Thoracic aorta (tissue), 2 donors: ENCODE results near the gene CCDC136. TPM values are rescaled to one million over a fixed set of nuclear protein-coding genes. Genes with fewer than 3 reads are reported as not detected.

Experiments used
- ATAC-seq: fragments of 150-250 bp; one replicate; pipeline ENCODE4 v1.8.0; 2017; ENCODE audit warnings: low read depth; ENCODE audit not compliant: insufficient number of reproducible peaks, low FRiP score
- DNase-seq: peaks from one replicate; pipeline ENCODE4 v3.0.0-alpha.2; 2020; ENCODE audit warnings: low spot score
- H3K27ac ChIP-seq, 2 donors: fragments of 200-600 bp; sonication (generic); 1 replicate in 1 of 2; 2 replicates in 1 of 2; pipeline ENCODE4 v1.5.1; 2016; ENCODE audit warnings: mild to moderate bottlenecking in 2 of 2, moderate library complexity in 2 of 2
- H3K27me3 ChIP-seq: fragments of 200-600 bp; sonication (generic); replicated peaks from 2 replicates; pipeline ENCODE4 v1.6.0; 2016; ENCODE audit warnings: mild to moderate bottlenecking; ENCODE audit not compliant: insufficient read depth
- H3K36me3 ChIP-seq: fragments of 200-600 bp; sonication (generic); one replicate; pipeline ENCODE4 v1.5.1; 2016
- H3K4me1 ChIP-seq, 2 donors: fragments of 200-600 bp; sonication (generic); 1 replicate in 1 of 2; 2 replicates in 1 of 2; pipeline versions ENCODE4 v1.5.1 to v1.6.0; 2016; ENCODE audit warnings: low read depth in 2 of 2, mild to moderate bottlenecking in 1 of 2; ENCODE audit not compliant: control insufficient read depth in 1 of 2
- H3K4me3 ChIP-seq: fragments of 200-600 bp; sonication (generic); 2 replicates; pipeline ENCODE4 v1.5.1; 2016; ENCODE audit warnings: mild to moderate bottlenecking
- H3K9me3 ChIP-seq: fragments of 200-600 bp; sonication (generic); 2 replicates; pipeline ENCODE4 v1.5.1; 2016
- CTCF ChIP-seq: fragments of 200-600 bp; sonication (generic); IDR thresholded peaks from one replicate; pipeline ENCODE4 v1.5.1; 2019; ENCODE audit warnings: antibody characterized with exemption
- total RNA-seq, 2 donors: library from RNA; depleted of rRNA; stranded (reverse); fragments of >200 nt; gene quantifications; one replicate each; pipeline versions ENCODE4 v1.1.0 to v1.2.3, GENCODE V29; 2016

The CCDC136 gene
- total RNA-seq, 2 donors from 2014 or later, result 29.3 to 34.7 TPM

GRCh38 chr7:128843938-128844621 lies 52.3 kb downstream of the CCDC136 start:
- ATAC-seq, result no peak
- peaks cover 76% of the 10 kb centered on the region for H3K36me3 ChIP-seq
- H3K9me3 ChIP-seq, result no peaks in the 10 kb centered on the region
- no peaks in the 10 kb centered on the region for H3K4me1 ChIP-seq
- no peak for DNase-seq
- TF ChIP-seq CTCF, result no peak
- no peaks in the 10 kb centered on the region for H3K27me3 ChIP-seq
- H3K4me3 ChIP-seq, result no peak overlapping the region
- no peak overlapping the region for H3K27ac ChIP-seq

GRCh38 chr7:128844777-128845311 lies 53.1 kb downstream of the CCDC136 start:
- no peak overlapping the region for H3K27ac ChIP-seq
- H3K4me3 ChIP-seq, result no peak overlapping the region
- H3K9me3 ChIP-seq, result no peaks in the 10 kb centered on the region
- H3K27me3 ChIP-seq, result no peaks in the 10 kb centered on the region
- DNase-seq (no peak), ATAC-seq (no peak)
- TF ChIP-seq CTCF, result no peak
- H3K36me3 ChIP-seq, result peaks cover 75% of the 10 kb centered on the region
- no peaks in the 10 kb centered on the region for H3K4me1 ChIP-seq

- no peak for TF ChIP-seq CTCF
- no peaks in the 10 kb centered on the region for H3K9me3 ChIP-seq
- no peak overlapping the region for H3K4me3 ChIP-seq
- no peak overlapping the region for H3K27ac ChIP-seq
- H3K27me3 ChIP-seq, result no peaks in the 10 kb centered on the region
- no peak for ATAC-seq
- no peak for DNase-seq
- H3K36me3 ChIP-seq, result peaks cover 75% of the 10 kb centered on the region
- H3K4me1 ChIP-seq, result no peaks in the 10 kb centered on the region
These were observed 53.7 kb downstream of the CCDC136 start for GRCh38 chr7:128845475-128845874.

- Histone ChIP-seq H3K9me3 (no peaks in the 10 kb centered on the region), H3K27ac (no peak overlapping the region), H3K4me3 (no peak overlapping the region), H3K4me1 (no peaks in the 10 kb centered on the region), H3K27me3 (no peaks in the 10 kb centered on the region), H3K36me3 (peaks cover 75% of the 10 kb centered on the region)
- no peak for ATAC-seq
- no peak for DNase-seq
- TF ChIP-seq CTCF, result no peak
These were observed 54.2 kb downstream of the CCDC136 start for GRCh38 chr7:128845987-128846386.

GRCh38 chr7:128846781-128847444 lies 55.1 kb downstream of the CCDC136 start:
- ATAC-seq (no peak), DNase-seq (no peak)
- Histone ChIP-seq H3K4me1 (no peaks in the 10 kb centered on the region), H3K27me3 (no peaks in the 10 kb centered on the region), H3K27ac (no peak overlapping the region), H3K4me3 (no peak overlapping the region), H3K36me3 (peaks cover 79% of the 10 kb centered on the region), H3K9me3 (no peaks in the 10 kb centered on the region)
- TF ChIP-seq CTCF, result no peak
